ENCODE data around the gene LANCL2. TPM values are rescaled to one million over a fixed set of nuclear protein-coding genes. Genes with fewer than 3 reads are reported as not detected.

LANCL2 gene
- total RNA-seq, 6 experiments from 2014 or later = 17.3 to 26.3 (median 21.4) TPM

GRCh38 chr7:55343860-55344606 lies 21.1 kb upstream of the LANCL2 start:
- H3K9me3 Mint-ChIP-seq = no peaks in the 10 kb centered on the region
- no peak overlapping the region for H3K27ac Mint-ChIP-seq
- TF ChIP-seq, protein P1, sequence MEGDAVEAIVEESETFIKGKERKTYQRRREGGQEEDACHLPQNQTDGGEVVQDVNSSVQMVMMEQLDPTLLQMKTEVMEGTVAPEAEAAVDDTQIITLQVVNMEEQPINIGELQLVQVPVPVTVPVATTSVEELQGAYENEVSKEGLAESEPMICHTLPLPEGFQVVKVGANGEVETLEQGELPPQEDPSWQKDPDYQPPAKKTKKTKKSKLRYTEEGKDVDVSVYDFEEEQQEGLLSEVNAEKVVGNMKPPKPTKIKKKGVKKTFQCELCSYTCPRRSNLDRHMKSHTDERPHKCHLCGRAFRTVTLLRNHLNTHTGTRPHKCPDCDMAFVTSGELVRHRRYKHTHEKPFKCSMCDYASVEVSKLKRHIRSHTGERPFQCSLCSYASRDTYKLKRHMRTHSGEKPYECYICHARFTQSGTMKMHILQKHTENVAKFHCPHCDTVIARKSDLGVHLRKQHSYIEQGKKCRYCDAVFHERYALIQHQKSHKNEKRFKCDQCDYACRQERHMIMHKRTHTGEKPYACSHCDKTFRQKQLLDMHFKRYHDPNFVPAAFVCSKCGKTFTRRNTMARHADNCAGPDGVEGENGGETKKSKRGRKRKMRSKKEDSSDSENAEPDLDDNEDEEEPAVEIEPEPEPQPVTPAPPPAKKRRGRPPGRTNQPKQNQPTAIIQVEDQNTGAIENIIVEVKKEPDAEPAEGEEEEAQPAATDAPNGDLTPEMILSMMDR (IDR thresholded peaks at IDR 0.05) = no peak
- no peaks in the 10 kb centered on the region for H3K36me3 Mint-ChIP-seq (ENCODE audit: low read depth)
- H3K4me1 Mint-ChIP-seq (ENCODE audit: low read depth) = peaks cover 11% of the 10 kb centered on the region
- H3K27me3 Mint-ChIP-seq (ENCODE audit: insufficient read depth) = peaks cover 10% of the 10 kb centered on the region; the same call in 1 of the 2 replicates
- no peak for DNase-seq
- H3K4me3 Mint-ChIP-seq = no peak overlapping the region

DNA sequence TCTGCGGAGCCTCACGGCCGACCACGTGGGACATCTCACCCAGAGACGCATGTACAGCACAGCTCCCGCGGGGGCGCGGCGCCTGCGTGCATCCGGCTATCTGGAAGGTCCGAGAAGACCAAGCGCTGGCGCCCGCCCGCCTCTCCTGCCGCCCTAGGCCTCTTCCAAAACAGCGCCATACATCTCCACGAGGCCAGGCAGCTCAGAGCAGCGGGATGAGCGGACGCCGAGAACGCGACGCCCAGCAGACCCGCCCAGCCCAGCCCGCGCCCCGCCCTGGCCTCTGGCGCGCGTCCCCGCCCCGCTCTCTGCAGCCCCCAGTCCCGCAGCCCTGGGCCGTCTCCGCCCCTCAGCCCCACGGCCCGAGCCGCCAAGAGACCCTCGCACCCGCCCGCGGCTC lies 20.3 kb upstream of the LANCL2 start:
- peaks cover 14% of the 10 kb centered on the region for H3K4me1 Mint-ChIP-seq (ENCODE audit: low read depth)

GRCh38 chr7:55345292-55345691 lies 19.8 kb upstream of the LANCL2 start:
- H3K27ac Mint-ChIP-seq = no peak overlapping the region
- H3K9me3 Mint-ChIP-seq = no peaks in the 10 kb centered on the region
- H3K4me1 Mint-ChIP-seq (ENCODE audit: low read depth) = peaks cover 14% of the 10 kb centered on the region
- peaks cover 7% of the 10 kb centered on the region for H3K27me3 Mint-ChIP-seq (ENCODE audit: insufficient read depth)
- TF ChIP-seq, protein P1 (IDR thresholded peaks at IDR 0.05) = no peak
- no peak overlapping the region for H3K4me3 Mint-ChIP-seq
- no peak for DNase-seq
- H3K36me3 Mint-ChIP-seq (ENCODE audit: low read depth) = no peaks in the 10 kb centered on the region

More for the DNA sequence above, 20.3 kb upstream of the LANCL2 start:
- DNase-seq = no peak
- no peaks in the 10 kb centered on the region for H3K9me3 Mint-ChIP-seq
- TF ChIP-seq, protein P1 (IDR thresholded peaks at IDR 0.05) = no peak
- no peak overlapping the region for H3K27ac Mint-ChIP-seq
- H3K4me3 Mint-ChIP-seq = no peak overlapping the region
- H3K27me3 Mint-ChIP-seq (ENCODE audit: insufficient read depth) = peaks cover 5% of the 10 kb centered on the region
- no peaks in the 10 kb centered on the region for H3K36me3 Mint-ChIP-seq (ENCODE audit: low read depth)

GRCh38 chr7:55348502-55348901 lies 16.6 kb upstream of the LANCL2 start:
- no peaks in the 10 kb centered on the region for H3K9me3 Mint-ChIP-seq
- H3K4me1 Mint-ChIP-seq (ENCODE audit: low read depth) = peaks cover 14% of the 10 kb centered on the region
- no peak overlapping the region for H3K27ac Mint-ChIP-seq
- H3K36me3 Mint-ChIP-seq (ENCODE audit: low read depth) = no peaks in the 10 kb centered on the region
- H3K4me3 Mint-ChIP-seq = peak overlapping the region; percentile 39
- TF ChIP-seq, protein P1 (IDR thresholded peaks at IDR 0.05) = no peak
- H3K27me3 Mint-ChIP-seq (ENCODE audit: insufficient read depth) = peaks cover 10% of the 10 kb centered on the region
- DNase-seq = peak; percentile 53

GRCh38 chr7:55349121-55349520 lies 16.0 kb upstream of the LANCL2 start:
- peaks cover 14% of the 10 kb centered on the region for H3K27me3 Mint-ChIP-seq (ENCODE audit: insufficient read depth)
- no peak overlapping the region for H3K27ac Mint-ChIP-seq
- DNase-seq = no peak
- peaks cover 14% of the 10 kb centered on the region for H3K4me1 Mint-ChIP-seq (ENCODE audit: low read depth)
- TF ChIP-seq, protein P1 (IDR thresholded peaks at IDR 0.05) = no peak
- H3K9me3 Mint-ChIP-seq = no peaks in the 10 kb centered on the region
- no peaks in the 10 kb centered on the region for H3K36me3 Mint-ChIP-seq (ENCODE audit: low read depth)
- peak overlapping the region; percentile 39 for H3K4me3 Mint-ChIP-seq

All from HFFc6 (cell line).